AG09319 (cell line): ENCODE results near the gene CREG1.

Experiments
- DNase-seq: peaks from one replicate; pipeline ENCODE4 v3.0.0-alpha.2; 2010; ENCODE audit warnings: low read depth; ENCODE audit errors: extremely low read depth
- TF ChIP-seq, protein P1 (sequence below): IDR thresholded peaks from 2 replicates; pipeline ENCODE4 v1.5.1; 2011; ENCODE audit warnings: low read depth, mild to moderate bottlenecking, inconsistent platforms, low read length, moderate library complexity

The CREG1 gene

DNA sequence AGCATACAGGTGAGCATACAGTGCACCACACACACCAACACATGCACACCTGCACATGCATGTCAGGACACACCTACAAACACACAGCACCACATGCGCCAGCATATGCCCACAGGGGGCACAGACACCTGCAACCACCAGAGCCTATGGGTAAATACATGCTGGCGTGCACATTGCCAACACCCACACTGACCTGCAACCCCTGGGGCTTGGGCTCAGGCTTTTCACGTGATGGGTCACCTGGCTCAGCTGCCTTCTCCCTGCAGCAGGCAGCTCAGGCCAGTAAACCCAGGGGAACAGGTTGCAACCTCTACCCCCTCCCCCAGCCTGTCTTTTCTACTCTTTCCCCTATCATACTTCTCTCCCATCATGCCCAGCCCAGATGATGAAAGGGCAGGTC is 43.3 kb downstream of the CREG1 start:
- TF ChIP-seq, protein P1, sequence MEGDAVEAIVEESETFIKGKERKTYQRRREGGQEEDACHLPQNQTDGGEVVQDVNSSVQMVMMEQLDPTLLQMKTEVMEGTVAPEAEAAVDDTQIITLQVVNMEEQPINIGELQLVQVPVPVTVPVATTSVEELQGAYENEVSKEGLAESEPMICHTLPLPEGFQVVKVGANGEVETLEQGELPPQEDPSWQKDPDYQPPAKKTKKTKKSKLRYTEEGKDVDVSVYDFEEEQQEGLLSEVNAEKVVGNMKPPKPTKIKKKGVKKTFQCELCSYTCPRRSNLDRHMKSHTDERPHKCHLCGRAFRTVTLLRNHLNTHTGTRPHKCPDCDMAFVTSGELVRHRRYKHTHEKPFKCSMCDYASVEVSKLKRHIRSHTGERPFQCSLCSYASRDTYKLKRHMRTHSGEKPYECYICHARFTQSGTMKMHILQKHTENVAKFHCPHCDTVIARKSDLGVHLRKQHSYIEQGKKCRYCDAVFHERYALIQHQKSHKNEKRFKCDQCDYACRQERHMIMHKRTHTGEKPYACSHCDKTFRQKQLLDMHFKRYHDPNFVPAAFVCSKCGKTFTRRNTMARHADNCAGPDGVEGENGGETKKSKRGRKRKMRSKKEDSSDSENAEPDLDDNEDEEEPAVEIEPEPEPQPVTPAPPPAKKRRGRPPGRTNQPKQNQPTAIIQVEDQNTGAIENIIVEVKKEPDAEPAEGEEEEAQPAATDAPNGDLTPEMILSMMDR = no peak
- no peak for DNase-seq

DNA sequence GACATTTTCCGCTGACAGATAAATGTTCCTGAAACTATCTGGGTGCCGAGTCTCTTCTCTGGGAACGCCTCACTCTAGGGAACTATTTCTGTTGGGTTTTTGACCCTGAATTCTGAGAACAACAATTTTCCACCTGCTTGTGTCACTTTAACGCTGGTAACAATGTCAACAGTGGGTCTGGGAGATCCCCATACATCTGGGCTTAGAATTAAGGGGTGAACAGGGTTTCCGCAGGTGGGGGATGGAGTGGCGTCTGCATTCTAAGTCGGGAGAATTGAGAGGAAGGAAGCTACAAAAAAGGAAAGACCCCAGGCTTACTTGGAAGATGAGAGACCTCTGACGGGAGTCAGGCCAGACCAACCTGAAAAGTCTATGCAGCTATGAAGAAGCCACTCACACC is 44.0 kb downstream of the CREG1 start:
- TF ChIP-seq, protein P1 = no peak
- no peak for DNase-seq

DNA sequence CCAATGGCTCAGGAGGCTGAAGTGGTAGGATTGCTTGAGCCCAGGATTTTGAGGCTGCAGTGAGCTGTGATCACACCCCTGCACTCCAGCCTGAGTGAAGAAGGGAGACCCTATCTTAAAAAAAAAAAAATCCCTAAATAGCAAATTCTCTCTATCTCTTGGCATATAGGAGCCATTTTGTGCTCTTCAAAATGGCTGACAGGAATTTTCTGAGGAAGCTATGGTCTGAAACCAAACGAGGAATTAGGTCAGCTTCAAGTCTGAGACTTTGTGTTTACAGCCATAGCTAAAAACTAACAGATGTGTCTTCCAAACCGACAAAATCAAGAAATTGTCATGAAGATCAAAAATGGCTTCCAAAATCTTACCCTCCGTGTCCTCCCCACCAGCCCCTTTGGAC is 45.8 kb downstream of the CREG1 start:
- no peak for DNase-seq
- TF ChIP-seq, protein P1 = no peak

DNA sequence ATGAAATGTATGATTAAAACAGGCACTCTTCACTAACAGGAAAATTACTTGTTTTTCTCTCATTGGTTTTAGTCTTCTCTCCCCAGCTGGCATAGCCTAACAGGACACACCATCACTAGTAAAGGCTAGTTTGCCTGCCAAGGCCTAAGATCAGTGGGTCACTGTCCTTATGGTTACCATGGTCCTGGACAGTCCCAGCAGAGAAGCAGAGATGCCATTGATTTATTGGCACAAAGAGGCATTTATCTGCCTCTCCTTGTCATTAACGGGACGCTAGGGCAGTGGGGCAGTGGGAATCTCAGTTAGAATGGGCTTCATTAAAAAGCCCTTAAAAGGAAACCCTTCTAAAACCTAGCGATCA is 49.1 kb downstream of the CREG1 start:
- TF ChIP-seq, protein P1 = no peak
- DNase-seq = no peak

DNA sequence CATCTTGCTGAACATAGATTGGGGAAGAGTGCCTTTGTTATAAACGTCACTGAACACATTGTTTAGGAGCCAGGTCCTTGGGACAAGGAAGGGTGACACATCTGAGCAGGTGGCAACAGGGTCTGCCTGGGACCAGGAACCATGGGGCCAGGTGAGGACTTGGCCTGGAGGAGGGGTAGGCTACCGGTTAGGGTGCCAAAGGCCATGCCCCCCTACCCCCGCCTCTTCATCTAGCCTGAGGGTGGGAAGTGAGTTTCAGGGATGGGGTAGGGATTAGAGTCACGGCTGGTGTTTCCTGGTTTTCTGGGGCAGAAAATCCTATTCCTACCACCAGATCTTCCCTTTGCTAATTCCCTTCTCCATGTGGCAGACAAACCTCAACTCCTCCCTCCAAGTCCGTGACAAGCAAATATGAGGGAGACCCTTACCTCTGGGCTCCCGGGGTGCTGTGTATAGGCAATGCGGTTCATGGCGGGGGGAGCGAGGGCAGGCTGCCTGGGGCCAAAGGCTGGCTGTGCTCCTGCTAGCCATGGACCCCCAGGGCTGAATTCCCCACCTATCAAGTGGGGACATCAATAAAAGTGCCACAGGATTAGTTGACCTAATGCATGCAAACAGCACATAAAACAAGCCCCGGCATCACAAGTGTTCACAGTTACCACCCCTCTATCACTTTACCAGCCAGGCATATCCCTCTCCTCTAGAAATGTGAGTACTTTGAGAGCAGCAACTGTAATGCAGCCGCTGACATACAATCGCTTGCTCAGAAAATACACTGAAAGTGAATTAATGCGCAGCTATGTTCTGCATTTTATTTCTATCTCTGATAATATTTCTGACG is 49.7 kb downstream of the CREG1 start:
- TF ChIP-seq, protein P1 = no peak
- DNase-seq = no peak

DNA sequence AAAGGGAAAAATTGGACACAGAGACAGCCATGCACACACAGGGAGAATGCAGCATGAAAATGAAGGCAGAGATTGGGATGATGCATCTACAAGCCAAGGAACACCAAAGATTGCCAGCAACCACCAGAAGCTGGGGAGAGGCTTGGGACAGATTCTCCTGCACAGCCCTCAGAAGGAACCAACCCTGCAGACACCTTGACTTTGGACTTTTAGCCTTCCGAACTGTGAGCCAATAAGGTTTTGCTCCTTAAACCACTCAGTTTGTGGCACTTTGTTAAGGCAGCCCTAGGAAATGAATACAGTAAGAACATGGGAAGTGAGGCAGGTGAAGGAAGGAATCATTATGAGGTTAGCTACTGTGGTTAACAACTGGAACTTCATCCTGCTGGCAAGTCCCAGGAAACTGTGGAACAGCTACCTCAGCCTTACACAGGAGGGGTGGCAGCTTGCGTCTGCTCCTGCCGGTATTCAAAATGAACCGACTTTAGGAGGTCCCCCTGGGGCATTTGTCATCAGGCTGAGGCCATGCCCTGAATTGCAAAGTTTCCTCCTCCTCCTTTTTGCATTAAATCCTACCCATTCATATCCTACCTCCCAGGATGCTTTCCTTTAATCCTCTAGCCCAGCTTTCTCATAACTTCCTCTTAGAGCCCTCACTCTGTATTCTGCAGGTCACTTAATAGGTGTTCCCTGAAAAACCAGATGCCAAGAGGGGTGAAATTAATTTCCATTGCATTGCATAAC is 50.7 kb downstream of the CREG1 start:
- no peak for DNase-seq
- TF ChIP-seq, protein P1 = no peak

DNA sequence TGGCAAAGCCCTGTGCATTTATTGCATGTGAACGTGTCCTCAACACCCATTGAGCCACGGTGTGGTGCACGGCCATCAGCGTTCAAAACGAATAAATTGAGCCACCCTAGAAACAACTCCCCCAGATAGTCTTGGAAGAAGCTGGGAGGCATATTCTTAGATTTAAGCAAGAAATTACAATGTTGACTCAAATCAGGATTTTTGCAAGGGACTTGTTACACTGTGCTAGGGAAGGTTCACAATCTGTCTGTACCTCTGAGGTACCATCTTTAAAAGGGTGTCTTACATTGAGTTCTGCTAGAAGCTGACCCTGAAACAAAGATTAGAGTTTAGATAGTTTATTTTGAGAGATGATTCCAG is 51.4 kb downstream of the CREG1 start:
- TF ChIP-seq, protein P1 = no peak
- DNase-seq = no peak
